GM23248 (cell line): ENCODE results near the gene P2RY11.

Source experiments
- EZH2 ChIP-seq: fragments of 200-600 bp; sonication (generic); IDR thresholded peaks from 2 replicates; pipeline ENCODE4 v1.6.1; 2018; ENCODE audit warnings: antibody characterized with exemption, mild to moderate bottlenecking; ENCODE audit not compliant: insufficient read depth, poor library complexity, severe bottlenecking
- EZH2phosphoT487 ChIP-seq: fragments of 200-600 bp; sonication (generic); IDR thresholded peaks from 2 replicates; pipeline ENCODE4 v1.6.1; 2018; ENCODE audit warnings: antibody characterized with exemption, moderate library complexity, mild to moderate bottlenecking, low read depth; ENCODE audit not compliant: insufficient read depth

- TF ChIP-seq EZH2 = no peak
- TF ChIP-seq EZH2phosphoT487 = no peak
Measured at GRCh38 chr19:10114651-10115391, 3.3 kb downstream of the P2RY11 start.
